SU-DHL-6 (cell line): Measurements from ENCODE around the gene MAP1A.

Experiments used
- CTCF ChIP-seq: fragments of 200-600 bp; sonication (generic); IDR thresholded peaks from one replicate; pipeline ENCODE4 v1.5.1; 2017; ENCODE audit warnings: antibody characterized with exemption, mild to moderate bottlenecking, low read length, moderate library complexity; ENCODE audit not compliant: insufficient read depth, poor library complexity, severe bottlenecking
- EZH2phosphoT487 ChIP-seq: fragments of 200-600 bp; sonication (generic), shearing (Covaris generic); conservative IDR thresholded peaks from 2 replicates; pipeline ENCODE4 v1.6.1; 2018; ENCODE audit warnings: mild to moderate bottlenecking, antibody characterized with exemption, low read length, moderate library complexity, mixed read lengths

GRCh38 chr15:43471975-43472374 is 45.4 kb upstream of the MAP1A start:
- TF ChIP-seq CTCF (no peak), EZH2phosphoT487 (no peak)
